GM12801 (cell line): ENCODE data around the gene DIP2B.

Experiments used
- CTCF ChIP-seq: IDR thresholded peaks from one replicate; pipeline ENCODE4 v1.5.1; 2011; ENCODE audit warnings: control low read depth; ENCODE audit not compliant: insufficient read length; ENCODE audit errors: extremely low read depth

DIP2B gene

DNA sequence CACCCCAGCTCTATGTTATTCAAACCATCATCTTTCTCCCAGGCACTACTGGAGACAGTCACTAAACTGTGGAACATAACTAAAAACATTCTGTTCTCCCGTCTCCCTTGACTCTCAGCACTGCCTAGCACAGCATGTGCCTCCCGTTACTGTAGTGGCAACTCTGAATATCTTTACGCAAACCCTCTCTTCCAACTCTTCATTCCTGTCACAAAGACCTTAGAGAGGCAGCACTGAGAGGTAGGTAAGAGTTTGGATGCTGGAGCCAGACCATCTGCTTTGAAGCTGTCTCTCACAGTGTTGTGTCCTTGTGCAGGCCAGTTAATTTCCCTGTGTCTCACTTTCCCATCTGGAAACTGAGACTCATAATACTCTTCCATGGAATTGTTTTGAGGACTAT, 108.1 kb downstream of the DIP2B start:
- no peak for TF ChIP-seq CTCF

DNA sequence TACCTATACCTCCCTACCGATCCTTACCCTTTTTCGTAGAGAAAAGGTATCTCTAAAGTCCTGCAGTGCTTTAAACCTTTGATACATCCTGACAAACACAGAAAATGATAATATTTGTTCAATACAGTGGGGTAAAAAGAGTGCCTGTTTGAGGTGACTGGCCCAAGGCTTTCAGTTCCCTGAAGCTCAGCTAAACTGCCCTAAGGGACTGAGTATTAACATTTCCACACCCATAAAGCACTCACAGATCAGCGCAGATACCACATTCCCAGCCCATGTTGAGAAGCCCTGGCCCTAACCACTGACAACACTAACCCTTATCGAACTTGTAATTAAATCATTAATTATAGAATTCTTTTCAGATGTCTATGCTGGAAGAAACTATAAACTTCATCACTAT, 108.7 kb downstream of the DIP2B start:
- TF ChIP-seq CTCF = no peak

GRCh38 chr12:50614167-50614759, 109.5 kb downstream of the DIP2B start:
- no peak for TF ChIP-seq CTCF

- TF ChIP-seq CTCF = no peak
Measured at GRCh38 chr12:50615145-50615906, 110.5 kb downstream of the DIP2B start.

GRCh38 chr12:50615907-50616296, 111.1 kb downstream of the DIP2B start:
- TF ChIP-seq CTCF = no peak

GRCh38 chr12:50617657-50618056, 112.9 kb downstream of the DIP2B start:
- no peak for TF ChIP-seq CTCF

DNA sequence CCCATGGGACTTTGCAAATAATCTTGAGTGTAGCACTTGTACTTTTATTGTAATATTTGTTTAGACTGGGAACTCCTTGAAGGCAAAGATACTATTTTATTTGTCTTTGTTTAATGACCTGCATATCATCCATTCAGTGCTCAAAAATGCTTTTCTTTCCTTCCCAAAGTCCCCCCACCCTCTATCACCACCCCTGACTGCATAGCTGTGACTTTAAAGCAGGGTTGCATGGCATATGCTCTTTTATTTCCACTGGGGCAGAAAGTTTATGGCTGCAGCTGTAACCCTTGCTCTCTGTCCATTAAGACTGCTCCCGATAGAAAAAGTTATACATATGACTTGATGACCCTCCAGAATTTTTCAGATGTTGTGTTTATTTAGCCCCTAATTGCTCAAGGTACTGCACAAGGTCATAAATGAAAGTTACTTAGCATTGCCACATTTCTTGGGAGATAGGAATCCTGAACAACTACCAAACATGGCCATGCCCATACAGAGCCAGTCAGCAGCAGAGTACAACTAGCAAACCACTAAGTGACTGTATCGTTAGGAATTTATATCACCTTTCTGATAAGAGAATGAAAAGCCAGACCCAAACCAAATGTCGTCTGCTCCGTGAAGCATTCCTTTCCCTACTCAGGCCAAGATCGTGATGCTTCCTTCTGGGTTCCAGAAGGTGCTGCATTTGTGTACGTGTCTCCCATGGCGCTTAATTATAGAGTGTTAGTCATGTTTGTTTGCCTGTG, 114.3 kb downstream of the DIP2B start:
- TF ChIP-seq CTCF = no peak
